Stimulated activated CD4-positive, alpha-beta T cell treated with anti-CD3 and anti-CD28 coated beads, Interleukin-1b, Interleukin-23, amount 100 ng/mL, for 4 hours (primary cell): ENCODE measurements around the gene MAEL.
"Not testable (repeated sequence)": the region's sequence is repeated elsewhere in the genome, so short reads cannot be mapped to it uniquely, and the experiment has no call there.

Experiments used
- DNase-seq, 2 donors: peaks; one replicate each; pipeline ENCODE4 v3.0.0-alpha.2; 2020; ENCODE audit warnings: low read depth in 2 of 2

Gene MAEL

GRCh38 chr1:166978821-166979220 lies 10.3 kb upstream of the MAEL start:
- no peak for DNase-seq

- no peak for DNase-seq
Measured at GRCh38 chr1:166980383-166980782, 8.7 kb upstream of the MAEL start.

- no peak for DNase-seq
Measured at GRCh38 chr1:166980818-166981217, 8.3 kb upstream of the MAEL start.

- DNase-seq, result no peak
Measured at GRCh38 chr1:166981589-166981988, 7.5 kb upstream of the MAEL start.

- DNase-seq, result no peak
Measured at GRCh38 chr1:166999075-166999474, 10.0 kb downstream of the MAEL start.

- no peak for DNase-seq
Measured at GRCh38 chr1:166999500-167000055, 10.5 kb downstream of the MAEL start.

GRCh38 chr1:167000546-167000945 lies 11.5 kb downstream of the MAEL start:
- DNase-seq, result no peak

GRCh38 chr1:167002354-167002753 lies 13.3 kb downstream of the MAEL start:
- DNase-seq, result no peak

GRCh38 chr1:167003711-167004110 lies 14.6 kb downstream of the MAEL start:
- no peak for DNase-seq

- DNase-seq, result no peak
Measured at GRCh38 chr1:167011560-167012191, 22.6 kb downstream of the MAEL start.

GRCh38 chr1:167012570-167012969 lies 23.5 kb downstream of the MAEL start:
- DNase-seq, result no peak

- DNase-seq, result no peak
Measured at GRCh38 chr1:167013108-167013929, 24.2 kb downstream of the MAEL start.

- DNase-seq, result no peak
Measured at GRCh38 chr1:167016100-167016750, 27.1 kb downstream of the MAEL start.

- no peak for DNase-seq
Measured at GRCh38 chr1:167022384-167022783, 33.3 kb downstream of the MAEL start.

- not testable (repeated sequence) for DNase-seq
Measured at GRCh38 chr1:167029553-167029952, 40.5 kb downstream of the MAEL start.

- no peak for DNase-seq
Measured at GRCh38 chr1:167033646-167034045, 44.6 kb downstream of the MAEL start.

- peak; percentile 39 to 43 for DNase-seq
Measured at GRCh38 chr1:167043752-167044488, 54.8 kb downstream of the MAEL start.

GRCh38 chr1:167051907-167052306 lies 62.8 kb downstream of the MAEL start:
- DNase-seq, result no peak

GRCh38 chr1:167052389-167052788 lies 63.3 kb downstream of the MAEL start:
- no peak for DNase-seq

- no peak for DNase-seq
Measured at GRCh38 chr1:167054531-167054930, 65.5 kb downstream of the MAEL start.

- DNase-seq, result no peak
Measured at GRCh38 chr1:167054946-167055630, 66.0 kb downstream of the MAEL start.
